ENCODE measurements around the gene SPAG17. TPM values are rescaled to one million over a fixed set of nuclear protein-coding genes. Genes with fewer than 3 reads are reported as not detected.
A peak's percentile ranks its signal among the peaks of the same experiment; 100 is the strongest.

Gene SPAG17
- polyA plus RNA-seq, 1 of the 3 experiments (the other 2 are of a cell fraction), result not detected

DNA sequence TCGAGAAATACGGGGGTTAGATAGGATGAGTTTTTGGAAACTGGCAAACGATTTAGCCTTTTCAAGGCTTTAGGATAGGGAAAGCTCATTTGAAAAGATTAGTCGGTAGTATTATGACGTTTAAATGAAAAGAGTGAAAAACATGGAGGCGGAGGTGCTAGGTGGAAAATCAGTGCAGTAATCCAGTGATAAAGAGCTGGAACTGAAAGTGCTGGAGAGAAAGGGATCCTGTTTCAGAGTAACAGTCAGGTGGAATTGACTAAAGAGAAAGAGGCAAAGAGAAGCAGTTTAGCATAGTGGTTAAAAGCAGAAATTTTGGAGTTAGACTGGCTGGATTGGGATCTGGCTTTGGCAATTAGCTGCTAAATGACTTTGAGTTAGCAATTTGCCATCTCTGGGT, 254.5 kb downstream of the SPAG17 start:
- ChIA-PET CTCF (interaction anchor here (1.1 kb wide), 1 partner anchor 12 kb away, joined by 6 read pairs; no protein-coding TSS in a partner anchor), POLR2A (no interaction called here)
- H3K27me3 ChIP-seq (ENCODE audit: insufficient read depth), result no peaks in the 10 kb centered on the region
- peak overlapping the region; percentile 65 to 85; a peak in 3 of 4 replicates for H3K27ac ChIP-seq (ENCODE audit: low read depth in 2 of 2, low read length in 1 of 2)
- no peaks in the 10 kb centered on the region for H3K9me3 ChIP-seq
- H3K4me1 ChIP-seq (ENCODE audit: control insufficient read depth in 1 of 2, insufficient read depth in 2 of 2, low read depth in 1 of 2, low read length in 1 of 2), result peaks cover 14 to 16% of the 10 kb centered on the region in 2 experiments; a peak in 3 of 4 replicates
- peak overlapping the region; percentile 84 for H3K4me2 ChIP-seq
- peaks cover 24% of the 10 kb centered on the region in 2 experiments for H3K36me3 ChIP-seq (replicated peaks in 1 of 2; ENCODE audit: control insufficient read depth in 1 of 2, insufficient read depth in 2 of 2, low read length in 1 of 2)
- no peaks in the 10 kb centered on the region for H3K9me2 ChIP-seq
- DNase-seq, result peak; percentile 4
- no peak overlapping the region; the same call in none of the 2 replicates for H2AFZ ChIP-seq (ENCODE audit: low read depth)
- H3K9ac ChIP-seq, result peak overlapping the region; percentile 75
- TF ChIP-seq RAD21 (IDR thresholded peaks at IDR 0.05; ENCODE audit: low read length) (no peak), EP300 (IDR thresholded peaks at IDR 0.05; ENCODE audit: borderline replicate concordance in 1 of 2, low read depth in 1 of 2, low read length in 1 of 2) (no peak), NRF1 (IDR thresholded peaks at IDR 0.05; ENCODE audit: low read depth, low read length) (no peak), EZH2phosphoT487 (IDR thresholded peaks at IDR 0.05; ENCODE audit: borderline replicate concordance, low read depth) (no peak), NFIC (IDR thresholded peaks at IDR 0.05; ENCODE audit: borderline replicate concordance) (no peak), CTCF (IDR thresholded peaks at IDR 0.05) (no peak), RXRA (IDR thresholded peaks at IDR 0.05; ENCODE audit: borderline replicate concordance, low read depth) (no peak), TEAD4 (IDR thresholded peaks at IDR 0.05; ENCODE audit: borderline replicate concordance, insufficient read depth) (no peak), IRF3 (IDR thresholded peaks at IDR 0.05; ENCODE audit: low read depth, low read length) (no peak), FOXJ3 (CRISPR knock-in tag; IDR thresholded peaks at IDR 0.05) (no peak), GATA2 (CRISPR knock-in tag; IDR thresholded peaks at IDR 0.05) (no peak), TAF1 (IDR thresholded peaks at IDR 0.05; ENCODE audit: borderline replicate concordance, low read depth, low read length) (no peak), USF2 (IDR thresholded peaks at IDR 0.05; ENCODE audit: borderline replicate concordance, low read depth, low read length) (no peak), SMC3 (IDR thresholded peaks at IDR 0.05; ENCODE audit: low read depth, low read length) (no peak), MEF2A (IDR thresholded peaks at IDR 0.05; ENCODE audit: borderline replicate concordance, low read depth) (no peak), YY1 (IDR thresholded peaks at IDR 0.05; ENCODE audit: low read depth) (no peak), JUND (IDR thresholded peaks at IDR 0.05) (no peak)
- 2% methylated on average over 6 of the region's 6 CpGs for WGBS (ENCODE audit: low lambda C conversion rate)
- peaks cover 9% of the 10 kb centered on the region for H3F3A ChIP-seq (replicated peaks; ENCODE audit: insufficient read depth)
- peaks cover 88% of the 10 kb centered on the region for H3K79me2 ChIP-seq (ENCODE audit: insufficient read depth)
- H4K20me1 ChIP-seq (ENCODE audit: insufficient read depth), result peaks cover 31% of the 10 kb centered on the region
- H3K4me3 ChIP-seq (ENCODE audit: low read depth in 2 of 2, low read length in 1 of 2), result peak overlapping the region; percentile 88 to 100
